NCI-H1092 treated with DMSO at 0.1 percent for 48 hours (cell line): ENCODE measurements around the gene IPPK.

ENCODE experiments used
- DNase-seq: peaks from one replicate; lab custom pipeline; 2025; lab: John Stamatoyannopoulos, UW

IPPK gene

GRCh38 chr9:92686954-92687353 lies 17.0 kb upstream of the IPPK start:
- no peak for DNase-seq

- no peak for DNase-seq
Observed at GRCh38 chr9:92685022-92685421, 15.1 kb upstream of the IPPK start.

DNA sequence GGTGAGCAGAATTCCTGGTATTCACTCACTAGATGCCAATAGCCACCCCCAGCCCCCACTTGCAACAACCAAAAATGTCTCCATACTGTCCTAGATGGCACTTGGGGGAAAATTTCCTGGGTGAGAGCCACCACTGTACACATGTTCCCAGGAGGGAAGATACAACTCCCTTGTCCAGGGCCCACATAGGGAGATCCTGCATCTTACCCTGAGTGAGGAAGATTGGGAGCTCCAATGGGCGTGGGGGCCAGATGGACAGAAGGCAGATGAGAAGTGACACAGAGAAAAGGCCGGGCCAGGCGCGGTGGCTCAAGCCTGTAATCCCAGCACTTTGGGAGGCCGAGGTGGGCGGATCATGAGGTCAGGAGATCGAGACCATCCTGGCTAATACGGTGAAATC lies 12.3 kb upstream of the IPPK start:
- DNase-seq = no peak

DNA sequence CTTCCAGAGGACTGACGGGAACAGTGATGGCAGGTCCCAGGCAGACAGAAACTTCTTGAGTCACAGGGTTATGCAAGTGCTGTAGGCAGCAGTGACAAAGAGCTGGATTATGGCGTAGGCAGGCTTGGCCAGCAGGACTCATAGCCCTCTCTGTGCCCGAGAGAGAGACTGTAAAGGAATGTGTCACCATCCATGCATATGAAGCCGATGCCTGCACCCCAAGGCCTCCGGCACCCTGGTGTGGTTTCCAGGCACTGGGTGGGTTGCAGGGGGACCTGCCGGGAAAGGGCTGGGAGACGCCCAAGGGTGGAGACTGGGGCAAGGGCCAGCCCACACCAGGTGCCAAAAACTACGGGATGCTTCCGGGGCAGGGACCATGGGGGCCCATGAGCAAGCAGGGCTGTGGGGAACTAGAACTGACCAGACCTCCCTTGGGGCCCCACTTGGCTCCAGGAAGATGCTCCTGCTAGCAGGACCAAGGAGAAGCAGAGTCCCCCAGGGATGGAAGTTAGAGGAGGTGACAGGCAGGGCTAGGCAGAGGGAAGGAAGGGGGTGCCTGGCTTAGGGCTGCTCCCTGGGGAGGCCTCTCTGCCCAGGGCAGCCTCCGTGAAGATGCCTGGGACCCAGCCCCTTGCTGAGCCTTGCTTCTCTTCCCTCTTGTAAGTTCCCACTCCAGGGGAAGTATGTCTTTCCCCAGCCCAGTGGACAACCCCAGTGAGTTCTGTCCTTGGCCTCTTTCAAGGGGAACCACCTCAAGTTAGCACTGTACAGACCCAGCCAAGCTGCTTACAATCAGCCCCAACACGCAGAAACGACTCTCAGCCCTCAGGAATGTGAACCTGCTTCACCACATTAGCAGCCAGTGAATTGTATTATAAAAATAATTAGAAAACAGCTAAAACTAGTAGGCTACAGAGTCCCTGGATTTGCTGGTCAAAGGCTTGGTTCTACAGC lies 10.5 kb upstream of the IPPK start:
- DNase-seq = no peak

DNA sequence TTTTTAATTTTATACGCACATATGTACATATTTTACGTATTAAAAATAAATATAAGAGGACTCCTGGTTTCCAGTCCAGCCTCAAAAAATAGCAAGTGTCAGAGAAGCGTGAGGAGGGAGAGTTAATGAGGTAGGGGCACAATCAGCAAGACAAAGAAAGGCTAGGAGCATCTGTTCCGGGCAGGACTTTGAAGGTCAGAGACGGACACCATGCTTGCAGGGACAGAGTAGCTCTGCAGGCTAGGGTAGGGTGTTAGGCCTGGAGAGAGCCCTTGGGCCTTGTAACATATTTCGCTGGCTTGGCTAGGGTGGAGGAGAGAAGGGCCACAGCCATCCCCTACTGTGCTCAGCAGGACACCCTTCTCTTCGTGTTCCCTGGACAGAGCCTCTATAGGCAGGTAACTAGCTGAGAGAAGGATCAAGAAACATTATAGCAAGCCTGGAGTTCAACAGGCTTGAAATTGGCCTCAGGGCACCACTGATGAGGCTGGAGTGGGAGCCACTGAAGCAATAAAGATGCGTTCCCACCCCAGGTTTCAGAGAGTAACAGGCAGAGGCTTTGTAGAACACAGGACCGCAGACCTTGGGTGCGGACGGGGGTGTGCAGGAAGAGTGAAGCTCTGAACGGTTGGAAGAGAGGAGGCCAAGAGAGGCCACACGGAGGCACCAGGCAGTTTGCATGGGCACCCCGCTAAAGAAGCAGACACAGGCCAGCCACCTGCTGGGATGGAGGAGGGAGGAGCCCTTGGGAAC lies 9.7 kb upstream of the IPPK start:
- no peak for DNase-seq

DNA sequence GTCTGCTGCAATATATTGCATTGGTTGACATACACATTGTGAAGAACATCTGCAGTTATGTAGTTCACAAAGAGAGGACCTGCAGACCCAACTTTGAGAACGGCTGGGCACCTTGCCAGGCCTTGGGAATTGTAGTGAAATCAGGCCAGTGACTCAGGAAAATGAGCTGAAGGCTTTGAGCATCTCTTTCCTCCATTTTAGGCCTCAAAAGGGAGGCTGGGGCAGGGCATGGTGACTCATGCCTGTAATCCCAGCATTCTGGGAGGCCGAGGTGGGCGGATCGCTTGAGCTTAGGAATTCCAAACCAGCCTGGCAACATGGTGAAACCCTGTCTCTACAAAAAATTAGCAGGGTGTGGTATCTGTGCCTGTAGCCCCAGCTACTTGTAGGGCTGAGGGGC lies 1.4 kb upstream of the IPPK start:
- DNase-seq = no peak

DNA sequence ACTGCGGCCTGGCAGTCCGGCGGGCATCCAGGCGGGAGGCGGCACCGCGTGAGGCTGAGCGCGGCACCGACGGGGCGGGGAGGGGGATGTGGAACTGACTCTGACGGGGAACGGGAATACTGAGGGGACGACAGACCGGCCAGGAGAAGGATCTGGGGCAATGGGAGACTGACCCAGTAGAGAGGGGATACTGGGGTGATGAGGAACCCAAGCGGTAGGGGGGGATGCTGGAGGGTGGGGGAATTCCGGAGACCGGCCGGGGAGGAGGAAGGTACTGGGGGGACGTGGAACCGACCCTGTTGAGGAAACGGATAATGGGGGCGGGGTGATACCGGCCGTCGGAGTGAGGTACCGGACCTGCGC lies 423 bp downstream of the IPPK start:
- no peak for DNase-seq

- DNase-seq = no peak
Observed at GRCh38 chr9:92668746-92669526, 995 bp downstream of the IPPK start.

DNA sequence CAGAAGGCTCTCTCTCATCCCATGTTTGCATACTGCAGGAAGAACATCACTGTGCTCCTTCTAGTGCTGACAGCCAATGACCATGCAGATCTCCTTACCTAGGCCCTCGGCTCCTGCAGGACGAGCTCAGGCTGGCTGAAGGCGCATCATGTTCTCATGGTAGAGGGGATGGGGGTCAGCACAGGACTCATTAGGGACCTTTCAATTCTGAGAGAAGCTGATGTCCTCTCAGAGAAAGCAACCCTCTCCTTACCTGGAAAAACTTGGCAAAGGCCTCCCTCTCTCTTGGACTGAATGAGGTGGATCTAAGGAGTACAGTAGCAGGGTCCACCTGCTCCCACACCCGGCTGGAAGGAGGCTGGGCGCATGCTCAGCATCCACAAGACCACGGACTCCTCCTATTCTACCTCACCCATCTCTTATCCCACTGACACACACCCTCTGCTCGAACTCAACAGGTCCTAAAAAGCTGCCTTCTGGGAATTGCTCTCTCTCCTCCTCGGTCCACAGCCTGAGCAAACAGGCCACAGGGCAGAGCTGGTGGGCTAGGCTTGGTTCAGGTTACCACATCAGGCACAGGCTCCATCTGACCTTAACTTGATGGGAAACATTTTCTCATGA lies 2.9 kb downstream of the IPPK start:
- no peak for DNase-seq

DNA sequence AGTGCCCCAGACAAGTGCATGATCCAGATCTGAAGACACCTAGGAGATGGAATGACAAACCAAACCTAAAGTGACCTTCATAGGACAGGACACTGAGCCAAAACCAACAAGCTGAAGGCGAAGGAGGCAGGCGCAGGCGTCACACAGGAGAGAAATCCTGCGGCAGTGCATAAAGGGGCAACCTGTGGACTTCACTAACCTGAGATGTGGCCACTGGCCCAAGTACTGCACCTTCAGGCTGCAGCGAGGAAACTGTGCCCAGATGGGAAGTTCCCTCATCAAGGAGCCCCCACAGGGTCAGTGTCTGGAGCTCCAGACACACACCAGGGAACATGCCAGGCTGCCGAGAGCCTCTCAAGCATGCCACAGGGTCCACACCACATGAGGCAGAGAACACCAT lies 3.7 kb downstream of the IPPK start:
- DNase-seq = no peak

DNA sequence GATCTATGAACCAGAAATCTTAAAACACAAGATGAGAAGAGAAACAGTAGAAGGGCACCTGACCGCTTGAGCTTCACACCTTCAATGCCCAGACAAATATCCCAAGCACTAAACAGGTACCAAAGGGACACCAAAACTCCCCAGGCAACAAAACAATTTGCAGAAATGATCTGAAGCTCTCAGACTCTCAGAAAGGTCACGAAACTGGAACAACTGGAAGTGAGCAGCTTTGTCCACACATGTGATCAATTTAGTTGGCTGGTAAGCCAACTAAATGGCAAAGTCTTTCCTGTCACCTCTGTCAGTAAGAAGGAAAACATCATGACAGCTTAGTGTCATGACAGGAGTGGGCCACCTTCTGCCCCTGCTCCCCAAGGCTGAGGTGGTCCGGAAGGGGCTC lies 4.1 kb downstream of the IPPK start:
- no peak for DNase-seq

GRCh38 chr9:92664394-92665152 lies 5.4 kb downstream of the IPPK start:
- DNase-seq = peak; percentile 23

GRCh38 chr9:92663951-92664350 lies 6.0 kb downstream of the IPPK start:
- DNase-seq = no peak

GRCh38 chr9:92663126-92663525 lies 6.8 kb downstream of the IPPK start:
- DNase-seq = no peak

- DNase-seq = peak; percentile 19
Observed at GRCh38 chr9:92661743-92662142, 8.2 kb downstream of the IPPK start.

DNA sequence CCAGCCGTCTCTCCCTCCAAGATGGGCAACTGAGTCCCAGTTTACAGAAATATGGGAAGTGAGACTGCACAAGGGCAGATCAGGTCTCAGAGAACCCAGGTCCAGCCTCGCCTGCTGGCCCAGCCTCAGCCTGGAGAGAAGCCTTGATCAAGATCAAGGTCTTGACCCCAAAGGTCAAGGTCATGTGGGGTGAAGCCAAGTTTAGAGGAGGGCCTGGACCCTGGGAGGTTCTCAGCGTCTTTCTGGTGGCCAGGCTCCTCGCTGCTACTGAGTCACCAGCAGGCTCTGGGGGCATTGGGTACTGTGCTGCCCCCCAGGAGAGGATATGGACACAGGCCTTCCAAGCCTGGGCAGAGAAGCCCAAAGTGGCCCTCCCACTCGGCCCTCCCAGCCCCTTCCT lies 8.8 kb downstream of the IPPK start:
- no peak for DNase-seq

- no peak for DNase-seq
Observed at GRCh38 chr9:92660266-92660665, 9.7 kb downstream of the IPPK start.

DNA sequence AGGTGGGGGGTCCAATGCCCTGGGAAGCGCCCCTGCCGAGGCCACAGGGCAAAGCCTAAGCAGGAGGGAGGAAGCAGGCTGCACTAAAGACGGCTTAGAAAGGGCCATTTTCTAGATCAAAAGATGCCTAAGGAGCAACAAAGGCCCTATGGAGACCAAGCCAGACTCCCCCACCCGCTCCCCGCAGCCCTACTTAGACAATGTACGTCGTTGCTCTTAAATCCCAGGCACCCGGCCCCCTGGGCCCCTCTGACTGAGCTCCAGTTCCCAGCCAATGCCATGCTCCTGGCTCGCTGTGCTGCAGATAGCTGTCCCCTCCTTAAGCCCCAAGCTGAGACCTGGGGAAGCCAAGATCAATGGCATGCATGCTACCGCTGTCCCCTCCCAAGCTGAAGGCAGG lies 10.3 kb downstream of the IPPK start:
- DNase-seq = no peak

GRCh38 chr9:92658611-92659010 lies 11.3 kb downstream of the IPPK start:
- no peak for DNase-seq

DNA sequence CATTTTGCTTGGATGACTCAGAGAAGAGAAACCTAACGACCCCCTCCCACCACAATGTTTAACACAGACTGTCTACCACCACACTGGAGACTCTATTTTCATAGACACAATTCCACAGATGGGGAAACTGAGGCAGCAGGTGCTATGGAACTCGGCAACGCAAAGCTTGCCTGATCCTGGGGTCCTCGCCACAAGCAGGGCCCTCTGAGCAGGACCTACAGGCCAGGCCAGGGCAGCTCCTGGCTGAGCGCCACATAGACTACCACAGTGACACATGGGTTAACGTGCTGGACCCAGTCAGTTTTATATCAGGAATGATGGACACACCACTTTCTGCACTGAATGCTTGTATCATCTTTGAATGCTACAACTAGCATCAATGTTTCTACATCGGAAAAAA lies 11.8 kb downstream of the IPPK start:
- DNase-seq = no peak
